ENCODE measurements around the gene TPO.

Gene TPO

DNA sequence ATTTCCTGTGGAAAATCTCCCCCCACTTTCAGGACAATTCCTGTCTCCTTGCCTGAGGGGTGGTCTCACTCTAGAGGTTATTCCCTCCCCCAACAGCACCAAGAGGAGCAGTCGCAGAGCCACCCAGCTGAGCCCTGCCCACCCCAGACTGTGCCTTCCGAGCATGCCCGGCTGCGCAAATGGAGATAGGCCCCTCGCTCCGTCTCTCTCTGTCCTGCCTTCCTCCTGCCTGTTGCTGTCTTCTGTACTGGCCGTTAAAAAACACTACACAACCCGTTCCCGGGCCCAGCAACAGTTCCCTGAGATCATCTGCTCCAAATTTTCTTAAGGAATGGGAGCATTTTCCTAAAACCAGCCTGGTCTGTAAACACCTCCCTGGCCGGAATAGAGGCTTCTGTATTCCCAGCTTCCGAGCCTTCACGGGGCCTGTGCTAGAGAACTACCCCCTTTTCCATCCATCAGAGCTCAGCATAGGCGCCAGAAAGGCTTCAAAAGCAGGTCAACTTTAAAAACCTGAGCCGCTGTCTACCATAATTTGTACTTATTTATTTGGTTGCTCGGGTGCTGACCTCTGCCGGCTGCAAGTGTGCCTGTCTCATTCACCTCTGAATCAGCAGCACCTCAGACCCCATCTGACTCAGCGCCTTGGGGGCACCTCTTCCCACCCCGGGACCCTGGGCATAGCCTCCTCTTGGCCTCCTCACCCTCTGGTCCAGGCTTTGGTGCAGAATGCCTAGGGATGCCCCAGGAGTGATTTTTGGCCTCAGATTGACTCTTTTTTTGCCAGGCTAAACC lies 171.6 kb downstream of the TPO start:
- no peak for DNase-seq (ENCODE audit: low read depth)

DNA sequence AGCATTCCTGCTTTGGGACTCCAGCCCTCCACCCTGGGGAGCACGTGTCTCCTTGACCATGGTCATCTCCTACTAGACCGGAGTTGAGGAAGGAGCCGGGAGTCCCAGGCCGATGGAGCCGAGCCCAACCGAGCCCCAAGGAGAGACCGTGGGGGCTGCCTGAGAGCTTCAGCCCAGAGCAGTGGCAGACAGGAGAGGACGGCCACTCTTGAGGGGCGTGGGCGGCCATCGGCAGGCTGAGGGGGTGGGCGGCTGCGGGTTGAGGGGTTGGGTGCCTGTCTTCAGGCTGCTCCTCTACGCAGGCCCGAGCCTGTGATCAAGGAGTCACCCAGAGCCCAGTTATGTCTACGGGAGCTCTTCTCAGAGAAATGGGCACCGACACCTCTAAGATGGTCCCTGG lies 172.4 kb downstream of the TPO start:
- DNase-seq (ENCODE audit: low read depth) = no peak

DNA sequence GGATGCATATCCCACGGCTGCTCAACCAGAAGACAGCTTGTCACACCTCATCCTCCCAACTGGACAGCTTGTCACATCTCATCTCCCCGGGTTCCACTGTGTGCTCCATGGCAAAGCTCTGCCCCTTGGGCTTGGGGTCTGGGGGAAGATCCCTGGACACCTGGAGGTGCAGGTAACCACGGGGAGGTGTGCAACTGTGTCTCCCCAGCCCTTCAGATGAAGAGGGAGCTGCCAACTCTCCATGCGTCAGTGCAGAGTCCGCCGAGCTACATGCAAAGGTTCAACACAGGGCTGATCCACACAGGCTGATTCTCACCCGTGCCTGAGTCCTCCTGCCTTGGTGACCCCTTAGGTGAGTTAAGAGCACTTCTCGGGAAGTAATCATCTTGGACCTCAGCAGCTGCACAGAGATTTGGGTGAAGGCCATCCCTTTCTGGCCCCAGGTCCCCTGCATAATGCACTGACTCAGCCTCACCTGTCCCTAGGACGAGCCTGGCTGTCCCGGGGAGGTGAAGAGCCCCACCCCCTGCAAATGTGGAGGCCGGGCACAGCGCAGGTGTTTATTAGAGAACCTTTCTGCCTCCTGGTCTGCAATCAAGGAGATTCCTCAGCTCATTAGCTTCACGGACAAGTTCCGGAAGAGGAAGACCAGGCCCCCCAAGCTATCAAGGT lies 173.1 kb downstream of the TPO start:
- DNase-seq (ENCODE audit: low read depth) = no peak

DNA sequence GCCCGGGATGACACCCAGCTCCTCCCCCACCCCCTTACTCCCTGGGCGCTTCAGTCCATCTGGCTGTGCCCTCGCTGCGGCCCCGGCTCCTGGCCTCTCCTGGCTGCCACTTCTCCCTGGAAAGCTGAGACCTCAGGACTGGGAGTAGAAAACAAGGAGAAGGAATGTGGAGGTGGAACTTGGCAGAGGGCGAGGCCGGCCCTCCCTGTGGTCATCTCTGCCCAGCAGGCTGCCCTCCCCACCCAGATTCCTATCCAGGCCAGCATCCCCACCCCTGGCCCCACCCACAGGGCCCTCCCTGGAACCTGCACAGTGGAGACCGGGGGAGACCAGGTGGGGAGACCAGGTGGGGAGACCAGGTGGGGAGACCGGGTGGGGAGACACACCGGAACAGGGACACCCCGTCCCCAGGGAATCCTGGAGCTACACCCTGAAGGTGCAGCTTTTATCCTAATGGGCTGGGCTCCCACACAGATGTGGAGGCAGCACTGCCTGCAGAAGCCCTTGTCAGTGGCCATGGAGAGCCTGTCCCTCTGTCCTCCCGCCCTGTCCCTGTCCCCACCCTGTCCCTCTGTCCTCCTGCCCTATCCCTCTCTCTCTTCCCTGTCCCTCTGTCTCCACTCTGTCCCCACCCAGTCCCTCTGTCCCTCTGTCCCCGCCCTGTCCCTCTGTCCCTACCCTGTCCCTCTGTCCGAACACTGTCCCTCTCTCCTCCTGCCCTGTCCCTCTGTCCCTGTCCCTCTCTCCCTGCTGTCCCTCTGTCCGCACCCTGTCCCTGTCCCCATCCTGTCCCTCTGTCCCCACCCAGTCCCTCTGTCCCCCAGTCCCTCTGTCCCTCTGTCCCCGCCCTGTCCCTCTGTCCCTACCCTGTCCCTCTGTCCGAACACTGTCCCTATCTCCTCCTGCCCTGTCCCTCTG lies 173.9 kb downstream of the TPO start:
- no peak for DNase-seq (ENCODE audit: low read depth)

DNA sequence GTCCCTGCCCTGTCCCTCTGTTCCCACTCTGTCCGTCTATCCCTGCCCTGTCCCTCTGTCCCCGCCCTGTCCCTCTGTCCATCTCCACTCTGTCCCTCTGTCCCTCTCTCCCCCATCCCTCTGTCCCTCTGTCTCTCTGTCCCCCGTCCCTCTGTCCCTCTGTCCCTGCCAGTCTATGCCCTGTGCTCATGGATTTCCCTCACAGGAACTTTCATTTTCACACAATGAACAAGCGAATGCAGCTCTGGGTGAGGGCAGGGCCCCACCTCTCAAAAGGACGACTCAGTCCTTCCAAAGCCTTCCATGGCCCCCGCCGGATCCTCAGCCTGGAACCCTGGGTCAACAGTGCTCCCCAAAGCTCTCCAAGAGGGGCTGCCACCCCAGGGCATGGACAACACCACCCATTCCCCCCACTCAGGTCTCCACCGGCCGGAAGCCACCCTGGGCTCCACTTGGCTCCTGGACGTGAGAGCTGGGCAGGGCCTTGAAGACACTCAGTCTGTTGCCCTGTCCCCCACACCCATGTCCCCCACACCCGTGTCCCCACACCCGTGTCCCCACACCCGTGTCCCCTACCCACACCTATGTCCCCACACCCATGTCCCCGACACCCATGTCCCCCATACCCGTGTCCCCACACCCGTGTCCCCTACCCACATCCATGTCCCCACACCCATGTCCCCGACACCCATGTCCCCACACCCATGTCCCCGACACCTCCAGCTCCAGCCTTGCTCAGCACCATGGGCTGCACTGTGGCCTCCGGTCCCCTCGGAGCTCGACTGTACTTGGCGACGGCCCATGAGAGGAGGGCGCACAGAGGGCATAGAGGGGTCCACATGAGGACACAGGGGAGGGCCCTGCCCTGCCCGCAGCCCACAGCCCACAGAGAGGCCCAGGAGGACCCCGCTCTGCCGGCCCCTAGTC lies 175.1 kb downstream of the TPO start:
- no peak for DNase-seq (ENCODE audit: low read depth)

DNA sequence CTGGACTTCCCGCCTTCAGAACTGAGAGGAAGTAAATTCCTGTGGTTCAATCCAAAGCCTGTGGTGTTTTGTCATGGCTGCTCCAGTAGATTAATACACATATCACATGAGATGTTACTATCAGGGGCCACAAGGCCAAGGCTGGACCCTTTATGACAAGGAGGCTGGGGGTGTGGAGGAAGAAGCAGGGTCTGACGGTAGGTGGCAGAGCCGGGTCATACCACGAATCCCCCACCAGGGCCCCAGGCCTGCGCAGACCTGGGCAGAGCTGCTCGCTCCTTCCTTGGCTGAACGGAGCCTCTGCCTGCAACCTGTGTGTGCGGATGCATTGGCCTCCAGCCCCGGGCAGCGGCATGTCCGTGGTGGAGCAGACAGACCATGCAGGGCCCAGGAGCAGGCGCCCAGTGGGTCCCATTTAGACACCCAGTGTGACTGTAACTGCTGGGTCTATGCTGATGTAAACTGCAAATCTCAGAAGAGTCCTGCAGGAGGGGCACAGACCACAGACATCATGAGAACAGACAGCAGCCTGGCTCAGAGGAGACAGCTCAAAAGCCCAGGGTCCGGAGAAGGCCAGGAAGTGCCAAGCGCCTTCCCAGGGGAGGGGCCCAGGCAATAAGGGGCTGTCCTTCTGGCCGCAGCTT lies 175.8 kb downstream of the TPO start:
- no peak for DNase-seq (ENCODE audit: low read depth)

DNA sequence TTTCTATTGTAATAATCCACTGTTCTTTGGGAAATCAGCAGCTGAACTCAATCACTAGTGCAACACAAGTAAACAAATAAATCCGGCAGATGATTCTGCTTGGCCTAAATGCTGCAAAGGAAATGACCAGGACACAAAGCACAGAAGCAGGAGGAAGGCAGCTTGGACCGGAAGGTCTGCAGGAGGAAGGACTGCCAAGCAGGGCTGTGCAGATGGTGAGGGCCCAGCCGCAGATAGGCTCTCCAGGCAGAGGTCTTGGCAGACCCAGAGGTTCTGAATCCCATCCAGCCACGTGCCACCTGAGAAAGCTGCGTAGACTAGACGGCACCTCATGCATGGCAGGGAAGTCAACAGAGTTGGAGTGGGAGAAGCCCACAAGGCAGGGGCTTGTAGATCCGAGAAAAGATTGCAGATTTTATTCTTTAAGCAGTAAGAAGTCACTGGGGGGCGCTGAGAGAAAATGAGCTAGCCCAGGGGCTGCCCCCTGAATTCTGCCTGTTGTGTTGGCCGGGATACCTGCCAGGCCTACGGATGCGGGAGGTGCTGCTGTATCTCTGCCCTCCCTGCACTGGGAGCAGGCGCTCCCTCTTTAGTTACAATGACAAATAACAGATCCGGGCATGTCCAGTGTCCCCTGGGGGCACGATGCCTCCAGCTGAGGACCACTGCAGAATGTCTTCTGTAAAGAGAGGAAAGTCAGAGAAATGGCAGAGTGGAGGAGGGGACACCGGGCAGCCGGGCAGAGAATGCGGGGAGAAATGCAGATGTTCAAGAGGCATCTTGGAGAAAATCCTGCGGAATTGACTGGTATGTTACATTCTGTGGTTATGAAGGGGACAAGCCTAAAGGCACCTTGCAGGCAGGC lies 177.6 kb downstream of the TPO start:
- DNase-seq (ENCODE audit: low read depth) = no peak

DNA sequence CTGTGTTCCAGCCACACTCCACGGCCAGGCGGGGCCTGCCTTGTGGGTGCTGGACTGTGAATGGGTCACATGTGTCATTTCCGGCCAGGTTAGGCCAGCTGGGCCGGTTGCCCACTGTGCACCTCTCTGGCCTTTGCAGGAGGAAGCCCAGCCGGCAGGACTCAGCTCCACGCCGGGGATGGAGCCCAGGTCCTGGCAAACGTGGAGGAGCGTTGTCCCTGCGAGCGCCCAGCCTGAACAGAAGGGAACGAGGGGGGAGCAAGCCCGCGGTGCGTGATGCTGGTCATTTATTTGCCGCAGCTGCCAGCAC lies 178.2 kb downstream of the TPO start:
- no peak for DNase-seq (ENCODE audit: low read depth)
